Measurements from ENCODE around the gene PRKCA.

The PRKCA gene

DNA sequence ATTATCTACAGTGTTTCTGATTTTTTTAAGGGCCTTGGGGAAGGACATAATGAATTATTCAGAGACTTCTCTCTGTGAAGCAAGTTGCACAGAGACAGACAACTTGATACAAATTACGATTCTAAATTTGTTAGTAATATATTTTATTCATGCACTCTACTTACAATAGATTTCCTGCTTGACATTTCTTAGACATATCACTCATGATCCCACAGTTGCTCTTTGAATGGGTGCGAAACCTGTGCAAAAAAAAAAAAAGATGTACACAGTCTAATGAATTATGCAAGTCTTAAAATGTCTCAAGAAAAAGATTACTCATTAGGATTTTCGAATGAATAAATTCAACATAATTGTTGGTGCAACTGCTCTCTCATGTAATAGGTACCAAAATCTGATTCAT, 254.8 kb downstream of the PRKCA start:
- no peak for DNase-seq

DNA sequence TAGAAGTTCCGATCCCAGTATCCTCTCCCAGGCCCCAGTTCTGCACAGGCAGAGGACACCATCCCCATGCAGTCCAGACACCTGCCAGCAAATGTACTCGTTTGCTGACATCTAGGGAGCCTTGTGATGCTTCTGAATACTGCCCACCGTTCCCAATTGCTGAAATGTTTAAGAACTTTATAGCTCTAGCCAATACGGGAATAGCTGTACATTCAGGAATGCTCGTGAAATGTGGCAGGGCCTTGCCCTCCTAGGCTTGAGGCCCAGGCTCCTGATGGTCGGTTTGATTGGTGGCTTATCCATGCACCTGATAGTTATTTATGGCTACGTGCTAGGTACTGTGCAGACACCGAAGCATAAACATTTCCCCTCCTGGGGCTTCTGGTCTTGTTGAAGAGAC, 255.5 kb downstream of the PRKCA start:
- DNase-seq = no peak

DNA sequence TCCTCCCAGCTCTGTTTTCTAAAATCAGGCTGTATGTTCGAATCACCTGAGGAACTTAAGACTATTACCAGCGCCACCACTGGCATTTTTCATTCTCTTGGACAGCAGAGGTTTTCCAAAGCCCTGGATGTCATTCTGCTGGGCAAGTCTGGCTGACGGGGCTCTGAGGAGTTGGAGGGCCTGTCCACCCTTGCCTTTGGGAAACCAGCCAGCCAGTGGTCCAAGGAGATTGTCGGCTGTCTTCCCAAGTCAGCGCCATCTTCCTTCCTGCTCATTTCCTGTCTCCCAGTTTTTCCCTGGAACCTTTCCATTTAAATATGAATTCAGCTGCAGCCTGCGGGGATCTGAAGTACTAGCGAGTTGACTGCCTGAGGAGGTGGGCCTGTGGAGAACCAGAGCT, 258.3 kb downstream of the PRKCA start:
- no peak for DNase-seq

DNA sequence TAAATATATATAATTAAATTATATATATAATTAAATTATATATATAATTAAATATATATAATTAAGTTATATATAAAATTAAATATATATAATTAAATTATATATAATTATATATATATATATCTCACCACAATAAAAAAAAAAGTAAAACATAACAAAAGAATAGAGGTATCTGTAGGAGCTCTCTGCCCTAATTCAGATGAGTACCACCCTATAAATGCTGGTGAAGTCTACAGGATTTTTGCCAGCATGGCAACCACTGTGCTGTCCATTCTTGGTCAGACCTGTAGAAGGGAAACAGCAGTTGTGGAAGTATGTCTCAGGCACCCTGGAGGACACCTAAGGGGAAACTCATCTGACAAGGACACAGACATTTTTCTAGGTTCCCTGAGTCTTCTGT, 259.7 kb downstream of the PRKCA start:
- DNase-seq = no peak

DNA sequence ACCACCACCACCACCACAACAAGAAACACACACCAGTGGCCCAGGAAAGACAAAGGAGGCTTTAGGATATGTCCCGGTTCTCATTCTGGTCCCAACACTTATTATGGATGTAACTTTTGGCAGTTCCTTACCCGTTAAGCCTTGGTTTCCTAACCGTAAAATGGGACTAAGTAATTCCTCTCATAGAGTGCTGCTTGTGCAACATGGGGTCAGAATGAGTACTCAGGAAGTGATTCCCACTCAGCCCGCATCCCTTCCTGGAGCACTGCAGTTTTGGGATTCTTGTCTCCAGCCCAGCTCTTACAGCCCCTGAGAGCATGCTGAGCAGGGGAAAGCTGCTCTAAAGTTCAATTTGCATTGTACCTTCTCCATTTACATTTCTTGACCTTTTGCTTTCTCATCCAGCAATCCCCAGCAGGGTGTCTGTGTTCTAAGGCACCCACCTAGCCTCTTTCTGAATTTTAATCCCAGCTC, 262.6 kb downstream of the PRKCA start:
- no peak for DNase-seq

DNA sequence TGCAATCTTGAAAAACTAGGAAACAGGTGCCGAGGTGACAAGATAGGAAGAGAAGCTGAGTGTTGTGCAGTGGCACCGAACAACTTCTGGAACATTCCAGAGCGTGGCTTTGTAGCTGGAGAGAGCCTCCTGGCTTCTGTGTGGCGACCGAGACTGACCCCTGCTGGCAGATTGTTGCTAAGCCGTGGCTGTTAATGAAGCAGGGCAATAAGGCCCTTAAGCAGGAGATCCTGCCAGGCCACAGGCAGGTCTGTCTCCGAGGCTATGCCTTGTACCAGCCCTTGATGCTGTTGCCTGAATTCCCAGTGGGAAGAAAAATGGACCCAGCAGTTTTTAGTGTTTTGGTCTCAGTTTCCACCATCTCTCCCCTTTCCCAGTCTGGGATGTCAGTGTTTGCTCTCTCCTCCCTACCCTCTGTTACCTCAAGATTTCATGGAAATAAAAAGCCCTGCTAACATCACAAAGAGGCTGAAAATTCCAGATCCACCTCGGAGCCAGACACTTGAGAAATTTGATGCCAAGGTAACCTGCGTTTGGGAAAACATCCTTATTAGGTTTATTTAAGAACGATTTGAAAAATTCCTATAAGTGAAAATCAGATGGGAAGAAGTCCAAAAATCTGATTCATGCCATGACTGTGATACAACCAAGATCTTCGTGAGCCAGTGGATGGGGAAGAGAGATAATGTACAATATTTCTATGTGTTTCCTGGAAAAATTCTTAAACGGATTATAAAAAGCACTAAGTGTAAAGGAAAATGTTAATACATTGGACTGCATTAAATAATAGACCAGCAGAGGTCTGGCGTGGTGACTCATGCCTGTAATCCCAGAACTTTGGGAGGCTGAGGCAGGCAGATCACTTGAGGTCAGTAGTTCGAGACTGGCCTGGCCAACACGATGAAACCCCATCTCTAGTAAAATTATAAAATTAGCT, 265.1 kb downstream of the PRKCA start:
- DNase-seq = peak; percentile 85 to 87

DNA sequence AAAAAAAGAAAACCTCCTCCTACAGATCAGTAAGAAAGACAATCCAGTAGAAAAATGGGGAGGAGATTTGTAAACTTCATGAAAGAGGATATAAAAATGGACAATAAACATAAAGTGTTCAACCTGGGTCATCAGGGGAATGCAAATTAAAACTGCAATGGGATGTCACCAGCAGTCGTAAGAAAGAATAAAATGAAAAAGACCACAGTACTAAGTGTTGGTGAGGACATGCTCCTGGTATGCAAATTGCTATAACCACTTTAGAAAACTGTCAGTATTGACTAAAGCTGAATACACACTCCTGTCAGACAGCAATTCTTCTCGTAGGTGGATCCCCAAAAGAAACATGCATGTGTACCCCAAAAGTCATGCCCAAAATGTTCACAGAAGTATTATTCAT, 267.2 kb downstream of the PRKCA start:
- no peak for DNase-seq

DNA sequence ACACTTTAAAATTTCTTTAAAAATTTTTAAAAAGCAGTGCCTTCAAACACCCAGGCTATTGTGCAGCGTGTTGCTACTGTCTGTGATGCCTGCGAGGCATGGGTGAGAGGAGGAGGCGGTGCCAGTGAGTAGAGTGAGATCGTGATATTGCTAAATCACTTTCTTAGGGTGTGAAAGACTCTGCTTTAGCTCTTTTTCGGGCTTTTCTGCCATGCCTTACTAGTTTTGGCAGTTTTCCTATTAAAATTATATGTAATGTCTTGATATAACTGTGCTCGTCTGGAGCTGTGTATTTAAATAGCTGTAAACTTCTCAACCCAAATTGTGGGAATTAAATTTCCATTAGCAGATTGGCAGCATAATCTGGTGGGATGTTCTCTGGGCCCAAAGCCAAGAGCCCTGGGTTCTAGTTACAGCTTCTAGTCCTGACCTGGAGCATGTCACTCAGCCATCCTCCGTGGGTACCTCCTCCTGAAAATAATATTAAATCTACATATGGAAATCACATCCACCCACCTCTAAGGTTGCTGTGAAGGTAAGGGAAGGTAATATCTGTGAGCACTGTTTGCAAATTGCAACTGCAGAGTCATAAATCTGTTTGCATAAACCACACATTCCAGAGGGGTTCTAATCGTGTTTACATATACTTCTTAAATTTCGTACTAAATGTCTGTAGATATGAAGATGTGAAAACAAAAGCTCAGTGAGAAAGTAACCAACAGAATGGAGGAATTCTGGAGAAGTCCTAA, 268.2 kb downstream of the PRKCA start:
- DNase-seq = no peak

DNA sequence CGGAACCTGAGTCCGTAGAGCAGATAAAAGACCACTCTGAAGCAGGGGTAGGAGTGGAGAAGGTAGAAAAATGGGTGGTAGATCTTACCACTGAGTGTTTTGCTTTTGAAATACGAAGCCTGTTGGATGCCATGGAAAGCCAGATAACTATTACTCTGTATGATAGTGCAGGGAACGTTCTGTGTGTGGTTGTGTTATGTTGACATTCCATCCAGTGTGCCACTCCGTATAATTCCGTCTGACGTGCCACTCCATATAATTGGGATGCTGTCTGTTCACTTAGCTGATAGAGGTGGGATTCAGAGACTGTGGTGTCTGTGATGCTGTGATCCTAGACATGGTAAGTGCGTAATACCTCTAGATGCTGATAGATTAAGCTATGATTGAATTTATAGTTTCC, 269.3 kb downstream of the PRKCA start:
- no peak for DNase-seq

DNA sequence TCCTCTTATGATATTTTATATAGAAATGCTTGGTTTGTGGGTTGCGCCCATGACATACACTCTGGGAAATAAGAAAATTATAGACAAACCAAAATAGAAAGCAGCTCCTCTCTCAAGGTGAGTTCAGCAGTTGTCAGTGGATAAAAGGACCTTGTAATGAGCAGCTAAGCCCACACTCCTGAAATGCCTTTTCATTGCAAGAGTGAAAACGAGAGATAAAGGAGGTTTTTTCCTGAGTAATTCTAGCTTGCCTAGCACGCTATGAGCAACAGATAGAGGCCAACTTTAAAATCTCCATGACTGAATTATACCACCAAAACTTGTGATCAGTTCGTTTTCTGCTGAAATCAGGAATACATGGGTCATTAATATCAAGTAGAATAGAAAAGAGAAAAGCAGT, 270.7 kb downstream of the PRKCA start:
- no peak for DNase-seq

DNA sequence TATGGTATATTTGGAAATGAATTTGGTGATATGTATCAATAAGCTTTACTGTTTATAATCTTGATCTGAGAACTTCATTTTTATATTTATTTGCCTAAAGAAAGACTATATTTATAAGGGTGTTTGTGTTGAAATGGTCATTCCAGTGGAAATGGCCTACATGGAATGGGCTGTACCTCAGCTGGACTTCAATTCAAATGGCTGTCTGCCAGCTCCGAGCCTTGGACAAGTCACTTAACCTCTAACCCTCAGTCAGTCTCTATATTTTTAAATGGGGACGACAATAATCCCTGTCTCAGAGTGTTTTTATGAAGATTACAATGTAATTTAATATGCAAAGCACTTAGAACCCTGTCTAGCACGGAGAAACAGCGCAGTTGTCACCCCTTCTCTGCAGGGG, 271.7 kb downstream of the PRKCA start:
- no peak for DNase-seq

DNA sequence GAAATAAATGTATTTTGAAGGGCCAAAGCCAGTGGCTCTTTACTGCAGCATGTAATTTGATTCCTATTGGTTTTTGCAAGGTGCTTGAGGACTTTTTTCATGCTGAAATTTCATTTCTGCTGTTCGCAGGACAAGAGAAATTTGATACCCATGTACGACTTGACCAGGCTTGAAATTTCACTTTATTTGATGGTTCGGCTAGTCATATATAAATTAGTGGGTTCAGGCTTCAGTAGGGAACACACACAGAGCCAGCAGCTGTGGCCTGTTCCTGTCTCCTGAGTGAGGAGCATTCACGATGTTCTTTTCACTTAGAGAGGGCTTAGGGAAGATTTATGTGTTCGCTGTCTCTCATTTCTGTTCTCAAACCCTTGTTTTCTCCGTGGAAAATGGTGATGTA, 274.1 kb downstream of the PRKCA start:
- DNase-seq = no peak

DNA sequence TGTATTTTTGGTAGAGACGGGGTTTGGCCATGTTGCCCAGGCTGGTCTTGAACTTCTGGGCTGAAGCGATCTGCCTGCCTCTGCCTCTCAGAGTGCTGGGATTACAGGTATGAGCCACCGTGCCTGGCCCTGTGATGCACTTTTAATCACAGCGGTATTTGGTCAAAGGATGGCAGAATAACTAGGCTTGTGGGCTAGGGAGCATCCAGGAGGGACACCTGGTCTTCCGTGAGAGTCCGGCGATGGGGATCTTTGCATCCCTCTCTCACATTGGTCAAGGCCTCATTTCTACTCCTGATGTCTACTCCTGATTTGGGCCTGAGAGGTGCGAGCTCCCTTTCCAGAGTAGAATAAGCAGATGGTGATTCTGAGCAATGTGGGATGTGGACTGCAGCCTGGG, 274.6 kb downstream of the PRKCA start:
- DNase-seq = no peak

DNA sequence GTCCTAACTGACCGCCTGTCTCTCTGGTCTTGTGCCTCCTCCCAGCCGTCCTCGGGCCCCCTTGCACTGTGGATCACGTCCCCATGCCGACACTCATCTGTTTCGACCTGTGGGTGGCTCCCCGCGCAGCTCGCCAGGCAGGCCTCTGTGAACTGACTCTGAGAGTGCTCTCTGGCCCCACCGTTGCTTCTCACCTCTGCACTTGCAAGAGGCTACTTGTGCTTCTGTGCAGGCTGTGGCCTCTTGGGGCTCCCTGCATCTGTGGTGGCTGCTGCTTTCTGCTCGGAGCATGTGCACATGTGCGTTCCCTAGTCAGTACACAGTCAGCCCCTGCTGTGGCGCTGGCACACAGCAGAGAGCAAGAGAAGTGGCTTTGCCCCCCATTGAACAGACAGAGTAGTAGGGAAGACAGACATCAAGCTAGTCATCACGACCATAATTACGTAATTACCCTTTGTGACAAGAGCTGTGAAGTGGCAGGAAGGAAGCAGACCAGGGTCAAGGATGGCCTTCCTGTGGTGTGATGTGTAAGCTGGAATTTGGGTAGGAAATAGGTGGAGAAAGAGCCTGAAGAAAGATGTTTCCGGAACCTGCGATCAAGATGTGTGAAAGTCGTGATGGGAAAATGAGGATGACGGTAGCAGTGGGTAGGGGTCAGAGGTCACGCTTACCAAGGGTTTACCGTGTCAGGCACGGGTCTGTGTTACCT, 276.5 kb downstream of the PRKCA start:
- no peak for DNase-seq

DNA sequence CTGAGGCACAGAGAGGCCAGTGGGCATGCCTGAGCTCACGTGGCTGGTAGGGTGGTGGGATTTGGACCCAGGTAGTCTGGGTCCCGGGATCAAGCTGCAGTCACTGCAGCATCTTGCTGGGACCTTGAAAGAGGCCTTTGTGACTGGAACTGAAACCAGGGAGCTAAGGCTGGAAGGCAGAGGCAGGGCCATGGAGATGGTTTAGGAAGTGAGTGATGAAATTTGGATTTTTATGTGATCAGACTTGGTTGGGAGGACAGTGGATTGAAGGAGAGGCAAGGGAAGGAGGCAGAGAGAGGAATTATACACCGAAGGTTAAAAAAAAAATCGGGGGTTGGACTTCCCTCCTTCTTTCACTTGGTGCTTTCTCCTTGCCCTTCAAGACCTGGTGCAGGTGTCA, 277.1 kb downstream of the PRKCA start:
- no peak for DNase-seq

DNA sequence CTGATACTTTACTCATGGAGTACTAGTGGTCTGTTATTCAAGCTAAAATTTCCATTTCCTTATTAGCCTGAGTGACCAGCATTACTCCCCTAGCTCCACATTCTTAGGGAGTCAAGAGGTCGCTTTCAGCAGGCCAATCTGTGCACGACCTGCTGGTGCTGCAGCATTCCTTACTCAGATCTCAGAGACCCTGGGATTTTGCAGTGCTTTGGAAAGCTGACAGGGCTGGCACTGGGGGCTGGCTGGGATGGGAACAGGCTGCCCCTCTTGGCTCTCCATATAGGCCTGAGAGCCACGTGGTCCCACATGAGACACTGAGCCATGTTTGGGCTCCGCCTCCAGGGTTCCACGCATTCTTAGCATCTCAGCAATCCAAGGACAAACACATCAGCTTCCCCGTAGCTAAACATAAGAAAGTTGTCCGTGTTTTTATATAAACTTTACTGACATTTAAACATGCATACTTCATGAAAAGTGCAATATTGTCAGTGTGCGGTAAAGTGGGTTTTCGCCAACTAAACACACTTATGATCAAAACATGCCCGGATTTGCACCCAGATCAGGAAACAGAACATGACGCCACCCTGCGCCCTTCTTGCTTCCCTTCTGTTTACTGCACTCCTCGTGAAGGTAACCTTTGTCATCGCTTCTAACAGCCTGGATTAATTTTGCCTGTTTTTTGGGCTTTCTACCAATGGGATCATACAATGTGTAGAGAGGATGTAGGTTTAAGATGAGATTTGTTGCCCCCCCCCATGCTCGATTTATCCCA, 278.0 kb downstream of the PRKCA start:
- DNase-seq = no peak

DNA sequence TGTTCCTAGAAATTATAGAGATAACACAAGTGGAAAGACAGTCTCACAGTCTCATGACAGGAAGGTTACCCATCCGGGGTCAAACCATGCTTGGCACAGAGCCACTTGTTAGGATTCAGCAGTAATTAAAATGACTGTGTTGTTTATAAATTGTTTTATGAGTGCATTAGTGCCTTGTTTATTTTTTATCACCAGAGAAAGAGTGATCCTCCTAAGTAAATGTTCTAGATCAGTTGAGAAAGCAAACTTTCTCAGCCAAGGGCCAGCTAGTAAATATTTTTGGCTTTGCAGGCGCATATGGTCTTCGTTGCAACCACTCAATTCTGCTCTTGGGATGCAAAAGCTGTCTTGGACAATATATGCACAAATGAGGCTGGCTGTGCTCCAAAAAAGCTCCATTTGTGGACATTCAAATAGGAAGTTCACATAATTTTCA, 278.6 kb downstream of the PRKCA start:
- DNase-seq = no peak

DNA sequence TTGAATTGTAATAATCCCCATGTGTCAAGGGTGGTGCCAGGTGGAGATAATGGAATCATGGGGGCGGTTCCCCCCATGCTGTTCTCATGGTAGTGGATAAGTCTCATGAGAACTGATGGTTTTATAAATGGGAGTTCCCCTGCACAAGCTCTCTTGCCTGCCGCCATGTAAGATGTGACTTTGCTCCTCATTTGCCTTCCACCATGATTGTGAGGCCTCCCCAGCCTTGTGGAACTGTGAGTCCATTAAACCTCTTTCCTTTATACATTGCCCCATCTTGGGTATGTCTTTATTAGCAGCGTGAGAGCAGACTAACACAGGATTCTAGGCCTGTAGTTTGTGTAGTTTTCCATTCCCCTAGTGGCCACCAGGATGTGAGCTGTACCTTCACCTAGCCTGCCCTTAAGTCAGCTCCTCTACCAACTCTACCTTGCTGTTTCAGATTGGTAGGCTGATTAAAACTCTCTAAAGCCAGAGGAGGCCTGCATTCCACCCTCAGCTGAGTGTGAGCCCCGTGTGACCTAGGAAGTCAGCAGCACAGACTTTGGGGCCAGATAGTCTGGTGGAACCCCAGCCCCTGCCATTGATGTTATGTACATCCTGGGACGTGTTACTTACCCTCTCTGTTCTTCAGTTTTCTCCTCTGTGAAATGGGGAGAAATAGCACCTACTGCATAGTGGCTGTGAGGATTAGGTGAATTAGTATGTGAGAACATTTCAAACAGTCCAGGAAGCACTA, 280.1 kb downstream of the PRKCA start:
- DNase-seq = no peak

DNA sequence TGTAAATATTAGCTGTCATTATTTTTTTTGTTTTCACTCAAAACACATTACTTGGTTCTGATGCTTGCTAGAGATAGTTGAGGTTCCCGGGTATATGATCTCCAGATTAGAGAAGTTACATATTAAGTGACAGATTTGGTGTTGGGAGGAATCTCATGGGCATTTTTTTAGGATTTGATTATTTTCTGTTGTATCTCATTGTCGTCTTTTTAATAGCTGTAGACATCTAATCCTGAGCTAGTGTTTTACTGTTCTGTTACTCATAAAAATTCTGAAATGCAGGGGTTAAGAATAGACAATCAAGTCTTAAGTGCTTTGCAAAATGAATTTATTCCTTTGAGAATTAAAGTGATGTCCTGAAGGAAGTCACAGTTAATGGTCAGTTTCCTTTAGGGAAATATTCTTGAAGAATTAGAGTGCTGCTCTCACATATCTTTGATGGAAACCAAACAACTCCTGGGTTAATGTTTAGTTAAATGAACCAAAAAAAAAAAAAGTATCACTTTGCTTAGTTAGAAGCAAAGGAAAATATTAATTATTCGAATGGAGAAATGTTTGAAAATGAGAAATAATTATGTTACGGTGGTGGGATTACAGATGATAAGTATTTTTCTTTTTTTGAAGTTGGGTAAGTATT, 280.8 kb downstream of the PRKCA start:
- no peak for DNase-seq

DNA sequence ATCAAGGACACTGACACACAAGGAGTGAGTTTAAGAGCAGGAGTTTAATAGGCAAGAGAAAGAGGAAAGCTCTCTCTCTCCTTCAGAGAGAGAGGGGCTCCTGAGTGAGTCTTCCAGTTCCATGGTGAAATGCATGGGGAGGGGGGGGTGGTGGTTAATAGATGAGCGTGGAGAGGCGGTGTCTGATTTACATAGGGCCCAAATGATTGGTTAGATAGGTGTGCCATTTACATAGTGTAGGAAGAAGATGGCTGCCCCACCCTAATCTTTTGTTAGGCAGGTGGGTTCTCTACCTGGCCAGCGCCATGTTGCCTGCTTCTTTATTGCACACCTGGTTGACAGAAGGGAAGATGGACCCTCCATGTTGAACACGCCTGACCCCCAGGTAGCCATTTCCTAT, 282.5 kb downstream of the PRKCA start:
- DNase-seq = no peak

DNA sequence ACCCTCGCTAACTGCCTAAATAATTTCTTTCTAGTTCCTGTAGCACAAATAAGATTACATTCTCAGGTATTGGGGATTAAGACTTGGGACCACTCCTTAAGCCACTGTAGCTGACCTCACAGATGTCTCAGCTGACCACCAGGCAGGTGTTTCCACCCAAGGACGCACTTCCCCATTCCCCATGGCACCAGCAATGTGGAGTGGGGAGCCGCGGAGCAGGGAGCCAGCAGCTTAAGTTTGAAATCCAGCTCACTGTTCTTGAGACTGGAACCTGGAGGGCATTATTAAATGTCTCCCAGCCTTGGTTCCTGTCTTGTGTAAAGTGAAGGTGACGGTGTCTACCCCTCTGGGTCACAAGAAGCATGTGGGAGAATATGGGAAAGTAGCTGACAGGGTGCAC, 283.1 kb downstream of the PRKCA start:
- DNase-seq = no peak

Measured in stimulated activated CD4-positive, alpha-beta T cell treated with anti-CD3 and anti-CD28 coated beads, Interleukin-2, amount 100 ng/mL, for 24 hours (primary cell).